Stimulated activated CD4-positive, alpha-beta T cell treated with anti-CD3 and anti-CD28 coated beads, Interleukin-4, amount 100 ng/mL, for 4 hours (primary cell): ENCODE results near the gene LRRC49.
"Not testable (repeated sequence)": the region's sequence is repeated elsewhere in the genome, so short reads cannot be mapped to it uniquely, and the experiment has no call there.

Experiments
- DNase-seq, 2 experiments: peaks; one replicate each; pipeline ENCODE4 v3.0.0-alpha.2; 2020

The LRRC49 gene

GRCh38 chr15:70867911-70868467 is 24.6 kb upstream of the LRRC49 start:
- no peak for DNase-seq

- no peak for DNase-seq
Observed at GRCh38 chr15:70869346-70869745, 23.3 kb upstream of the LRRC49 start.

DNA sequence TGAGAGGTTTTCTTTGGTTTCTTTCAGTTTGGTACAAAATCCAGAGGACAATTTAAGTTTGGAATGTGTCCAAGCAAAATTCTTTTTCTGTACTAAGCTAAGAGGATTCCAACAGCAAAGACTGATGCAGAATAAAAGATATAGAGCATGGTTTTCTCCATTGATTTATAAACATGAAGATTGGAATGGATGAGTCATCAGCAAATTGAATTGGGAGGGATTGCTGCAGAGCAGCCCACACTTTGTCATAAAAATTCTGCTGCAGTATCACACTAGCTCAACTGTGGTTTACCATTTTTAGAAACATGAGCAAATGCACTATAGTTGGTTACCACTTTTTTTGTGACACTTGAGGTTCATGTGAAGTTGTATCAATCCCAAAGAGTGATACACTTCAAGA is 22.6 kb upstream of the LRRC49 start:
- DNase-seq = no peak

GRCh38 chr15:70871490-70871889 is 21.1 kb upstream of the LRRC49 start:
- not testable (repeated sequence) for DNase-seq

GRCh38 chr15:70873232-70874054 is 19.2 kb upstream of the LRRC49 start:
- DNase-seq = no peak

DNA sequence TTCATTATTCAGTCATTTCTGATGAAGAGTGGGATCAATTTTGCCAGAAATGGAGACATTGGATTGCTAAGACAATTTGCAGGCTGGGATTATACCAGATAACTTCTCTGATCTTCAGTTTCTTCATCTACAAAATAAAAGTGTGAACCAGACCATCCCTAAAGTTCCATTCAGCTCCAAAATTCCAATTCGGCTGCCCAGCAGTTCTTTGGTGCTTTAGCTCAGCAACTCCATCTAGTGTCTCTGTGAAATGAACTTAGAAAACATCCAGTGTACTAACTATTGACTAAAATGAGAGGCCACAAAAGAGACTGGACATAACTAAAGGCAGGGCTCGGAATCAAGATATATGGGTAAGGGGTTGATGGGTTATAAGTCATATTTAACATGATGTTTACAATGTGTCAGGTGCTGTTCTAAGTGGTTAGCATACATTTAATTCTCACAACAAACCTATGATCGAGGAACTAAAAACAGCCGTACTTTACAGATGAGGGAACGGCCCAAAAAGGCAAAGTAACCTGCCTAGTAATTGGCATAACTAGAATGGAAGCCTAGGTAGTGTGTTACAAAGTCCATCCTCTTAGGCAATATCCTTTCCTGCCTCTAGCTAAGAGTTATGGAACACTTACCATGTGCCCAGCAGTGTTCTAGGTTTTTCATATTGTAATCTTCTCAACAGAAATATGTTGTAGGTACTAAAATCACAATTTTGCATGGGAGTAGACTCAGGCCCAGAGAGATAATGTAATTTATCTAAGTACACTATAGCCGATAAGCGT is 17.4 kb upstream of the LRRC49 start:
- no peak for DNase-seq

- no peak for DNase-seq
Observed at GRCh38 chr15:70876011-70876410, 16.6 kb upstream of the LRRC49 start.

- no peak for DNase-seq
Observed at GRCh38 chr15:70876683-70877082, 15.9 kb upstream of the LRRC49 start.

- no peak for DNase-seq
Observed at GRCh38 chr15:70879401-70879800, 13.2 kb upstream of the LRRC49 start.

DNA sequence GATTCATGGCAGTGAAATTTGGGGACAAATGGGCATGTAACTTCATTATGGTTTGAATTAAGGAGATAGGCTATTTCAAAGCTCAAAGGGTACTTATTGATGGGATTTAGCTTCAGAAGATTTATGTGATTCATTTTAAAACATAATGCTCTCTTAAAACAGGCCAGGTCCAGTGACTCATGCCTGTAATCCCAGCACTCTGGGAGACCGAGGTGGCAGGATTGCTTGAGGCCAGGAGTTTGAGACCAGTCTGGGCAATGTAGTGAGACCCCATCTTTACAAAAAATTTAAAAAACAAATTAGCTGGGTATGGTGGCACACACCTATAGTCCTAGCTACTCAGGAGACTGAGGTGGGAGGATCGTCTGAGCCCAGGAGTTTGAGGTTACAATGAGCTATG is 11.8 kb upstream of the LRRC49 start:
- DNase-seq = no peak

GRCh38 chr15:70882361-70882760 is 10.3 kb upstream of the LRRC49 start:
- no peak for DNase-seq

GRCh38 chr15:70892912-70893560 is 410 bp downstream of the LRRC49 start:
- DNase-seq = no peak

DNA sequence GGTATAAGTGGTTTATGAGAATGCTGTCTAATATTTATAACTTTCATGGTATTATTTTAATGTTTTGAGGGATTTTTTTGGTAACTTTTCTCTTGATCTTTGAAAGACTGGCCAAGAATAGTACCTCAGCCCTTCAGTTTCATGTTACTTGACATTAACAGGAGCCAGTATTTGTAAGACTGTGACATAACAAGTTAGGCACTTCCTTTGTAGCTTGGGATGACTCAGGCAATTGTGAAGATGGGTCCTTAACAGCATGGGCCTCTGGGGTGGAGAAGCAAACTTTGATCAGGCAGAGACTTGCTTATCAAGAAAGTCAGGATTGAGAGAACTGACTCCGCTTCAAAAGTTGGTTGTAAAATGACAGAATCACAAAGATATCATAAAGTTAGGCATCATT is 9.5 kb downstream of the LRRC49 start:
- no peak for DNase-seq

GRCh38 chr15:70906842-70907241 is 14.2 kb downstream of the LRRC49 start:
- no peak for DNase-seq

GRCh38 chr15:70907784-70908471 is 15.3 kb downstream of the LRRC49 start:
- no peak for DNase-seq

DNA sequence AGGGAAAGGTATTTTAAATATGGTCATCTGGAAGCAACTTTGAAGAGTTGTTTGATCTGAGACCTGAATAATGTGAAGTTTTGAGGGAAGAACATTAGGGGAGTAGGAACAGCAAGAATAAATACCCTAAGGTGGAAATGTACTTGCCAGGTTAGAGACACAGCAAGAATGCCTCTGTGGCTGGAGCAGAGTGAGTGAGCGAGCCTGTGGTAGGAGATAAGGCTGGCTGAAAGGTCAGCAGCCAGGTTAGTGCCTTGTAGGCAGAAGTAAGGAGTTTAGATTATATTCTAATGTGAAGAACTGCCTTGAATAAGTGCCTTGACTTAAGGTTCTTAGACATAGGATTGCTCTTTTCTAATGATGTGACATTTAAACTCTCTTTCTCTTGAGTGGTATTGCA is 18.3 kb downstream of the LRRC49 start:
- DNase-seq = no peak

- DNase-seq = no peak
Observed at GRCh38 chr15:70912187-70912586, 19.6 kb downstream of the LRRC49 start.

- DNase-seq = no peak
Observed at GRCh38 chr15:70916531-70916930, 23.9 kb downstream of the LRRC49 start.

GRCh38 chr15:70917955-70918354 is 25.3 kb downstream of the LRRC49 start:
- no peak for DNase-seq

- DNase-seq = no peak
Observed at GRCh38 chr15:70920981-70921696, 28.5 kb downstream of the LRRC49 start.

GRCh38 chr15:70922119-70922518 is 29.5 kb downstream of the LRRC49 start:
- no peak for DNase-seq
